ENCODE measurements around the gene PLEKHD1.

DNA sequence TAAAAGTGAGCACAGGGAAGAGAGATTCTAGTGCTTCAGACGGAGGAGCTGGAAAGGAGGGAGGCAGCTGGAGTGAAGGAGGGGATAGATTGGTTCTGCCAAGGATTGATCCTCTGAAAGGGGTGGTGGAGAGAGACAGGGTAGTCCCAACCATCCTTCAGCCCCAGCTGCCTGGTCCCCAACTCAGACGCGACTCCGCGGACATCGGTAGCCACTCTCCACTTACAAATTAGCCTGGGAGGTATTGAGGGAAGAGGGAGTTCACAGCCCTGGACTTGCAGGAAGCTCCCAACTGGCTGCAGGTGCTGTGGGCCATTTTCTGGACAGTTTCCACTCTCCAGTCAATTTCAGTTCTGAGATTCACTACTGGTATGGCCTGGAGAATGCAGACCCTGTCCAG, 1.2 kb downstream of the PLEKHD1 start:
- TF ChIP-seq POLR2A (IDR thresholded peaks at IDR 0.05), result no peak
- TF ChIP-seq, protein P1, sequence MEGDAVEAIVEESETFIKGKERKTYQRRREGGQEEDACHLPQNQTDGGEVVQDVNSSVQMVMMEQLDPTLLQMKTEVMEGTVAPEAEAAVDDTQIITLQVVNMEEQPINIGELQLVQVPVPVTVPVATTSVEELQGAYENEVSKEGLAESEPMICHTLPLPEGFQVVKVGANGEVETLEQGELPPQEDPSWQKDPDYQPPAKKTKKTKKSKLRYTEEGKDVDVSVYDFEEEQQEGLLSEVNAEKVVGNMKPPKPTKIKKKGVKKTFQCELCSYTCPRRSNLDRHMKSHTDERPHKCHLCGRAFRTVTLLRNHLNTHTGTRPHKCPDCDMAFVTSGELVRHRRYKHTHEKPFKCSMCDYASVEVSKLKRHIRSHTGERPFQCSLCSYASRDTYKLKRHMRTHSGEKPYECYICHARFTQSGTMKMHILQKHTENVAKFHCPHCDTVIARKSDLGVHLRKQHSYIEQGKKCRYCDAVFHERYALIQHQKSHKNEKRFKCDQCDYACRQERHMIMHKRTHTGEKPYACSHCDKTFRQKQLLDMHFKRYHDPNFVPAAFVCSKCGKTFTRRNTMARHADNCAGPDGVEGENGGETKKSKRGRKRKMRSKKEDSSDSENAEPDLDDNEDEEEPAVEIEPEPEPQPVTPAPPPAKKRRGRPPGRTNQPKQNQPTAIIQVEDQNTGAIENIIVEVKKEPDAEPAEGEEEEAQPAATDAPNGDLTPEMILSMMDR (IDR thresholded peaks at IDR 0.05 in 4 of 5, conservative IDR thresholded peaks at IDR 0.05 in 1 of 5), result no peak

All from gastrocnemius medialis (tissue), 4 donors.